NT2/D1 (cell line): Measurements from ENCODE around the gene KAT5.

Experiments used
- YY1 ChIP-seq: IDR thresholded peaks from 2 replicates; pipeline ENCODE4 v1.6.1; 2011; ENCODE audit not compliant: insufficient read length, insufficient read depth
- ZNF274 ChIP-seq: IDR thresholded peaks from 2 replicates; pipeline ENCODE4 v1.6.1; 2011; ENCODE audit warnings: mild to moderate bottlenecking, low read depth, low read length

GRCh38 chr11:65711785-65712632 is at the start of gene KAT5:
- no peak for TF ChIP-seq ZNF274
- peak; percentile 71 for TF ChIP-seq YY1
